H1 (cell line): ENCODE measurements around the gene CCDC137. TPM values are rescaled to one million over a fixed set of nuclear protein-coding genes. Genes with fewer than 3 reads are reported as not detected.

Source experiments
- CTCF ChIA-PET: fragments of 300-600 bp; sonication (Branson Sonifier 250); formaldehyde crosslinking; loops from one replicate; lab custom pipeline; 2021; ENCODE audit not compliant: partially characterized antibody; lab: Charles Lee
- POLR2A ChIA-PET: fragments of 300-600 bp; sonication (Branson Sonifier 250); formaldehyde crosslinking; loops from one replicate; lab custom pipeline; 2021; ENCODE audit warnings: inconsistent platforms; ENCODE audit not compliant: partially characterized antibody; lab: Charles Lee
- DNase-seq, 2 experiments: peaks; one replicate each; pipeline versions ENCODE4 v3.0.0 to v3.0.0-alpha.2; 2010 to 2022; ENCODE audit warnings: low spot score in 2 of 2, low read depth in 1 of 2, mixed read lengths in 1 of 2
- FAIRE-seq: peaks from 2 replicates; lab custom pipeline; 2011; peaks lifted over from hg19 to GRCh38; lab: Jason Lieb, UNC
- H2AFZ ChIP-seq: 2 replicates; pipeline ENCODE4 v1.8.1; 2012; ENCODE audit warnings: low read length, inconsistent platforms
- H2AK5ac ChIP-seq: 2 replicates; pipeline ENCODE4 v1.6.1; 2013; ENCODE audit warnings: low read depth, low read length
- H2BK120ac ChIP-seq: replicated peaks from 2 replicates; pipeline ENCODE3; 2013; ENCODE audit warnings: low read depth, low read length, inconsistent platforms
- H2BK12ac ChIP-seq: 2 replicates; pipeline ENCODE4 v1.6.1; 2013; ENCODE audit warnings: low read depth, low read length
- H2BK15ac ChIP-seq: 2 replicates; pipeline ENCODE4 v1.6.1; 2013; ENCODE audit warnings: low read length
- H2BK20ac ChIP-seq: 2 replicates; pipeline ENCODE4 v1.6.1; 2013; ENCODE audit warnings: low read length
- H2BK5ac ChIP-seq: 2 replicates; pipeline ENCODE4 v1.6.1; 2013; ENCODE audit warnings: low read depth, low read length
- H3K14ac ChIP-seq: 2 replicates; pipeline ENCODE4 v1.6.1; 2013; ENCODE audit warnings: inconsistent platforms; ENCODE audit not compliant: insufficient read length
- H3K18ac ChIP-seq: 2 replicates; pipeline ENCODE4 v1.6.1; 2013; ENCODE audit warnings: low read length; ENCODE audit errors: extremely low read depth
- H3K23ac ChIP-seq: 2 replicates; pipeline ENCODE4 v1.6.1; 2013; ENCODE audit warnings: inconsistent platforms; ENCODE audit not compliant: insufficient read length
- H3K23me2 ChIP-seq: 2 replicates; pipeline ENCODE4 v1.6.1; 2013; ENCODE audit warnings: low read depth, low read length
- H3K27ac ChIP-seq: 2 replicates; pipeline ENCODE4 v1.6.1; 2011; ENCODE audit warnings: low read depth, low read length, inconsistent platforms
- H3K27me3 ChIP-seq, 4 experiments: replicated peaks in 1 of 4; 1 replicate in 1 of 4; 2 replicates in 3 of 4; pipeline versions ENCODE4 v1.6.1 to v1.8.1; 2011 to 2013; ENCODE audit warnings: low read length in 3 of 4, mild to moderate bottlenecking in 3 of 4, inconsistent platforms in 2 of 4, mixed read lengths in 2 of 4, moderate library complexity in 1 of 4; ENCODE audit not compliant: control insufficient read depth in 3 of 4, insufficient read depth in 3 of 4; ENCODE audit errors: extremely low read depth in 1 of 4
- H3K36me3 ChIP-seq, 4 experiments: 2 replicates each; pipeline versions ENCODE4 v1.6.1 to v1.8.1; 2011 to 2013; ENCODE audit warnings: mild to moderate bottlenecking in 4 of 4, low read length in 3 of 4, moderate library complexity in 2 of 4, control low read depth in 1 of 4, inconsistent platforms in 1 of 4; ENCODE audit not compliant: insufficient read depth in 4 of 4, control insufficient read depth in 2 of 4
- H3K4ac ChIP-seq: replicated peaks from 2 replicates; pipeline ENCODE3; 2013; ENCODE audit warnings: low read length, low read depth, mixed read lengths, inconsistent platforms; ENCODE audit not compliant: insufficient read length
- H3K4me1 ChIP-seq, 4 experiments: replicated peaks in 1 of 4; 1 replicate in 1 of 4; 2 replicates in 3 of 4; pipeline versions ENCODE4 v1.6.1 to v1.8.1; 2011 to 2013; ENCODE audit warnings: low read length in 3 of 4, inconsistent platforms in 2 of 4, mixed read lengths in 1 of 4; ENCODE audit not compliant: insufficient read depth in 4 of 4, control insufficient read depth in 3 of 4
- H3K4me2 ChIP-seq, 2 experiments: 2 replicates each; pipeline versions ENCODE4 v1.6.1 to v1.8.1; 2011 to 2013; ENCODE audit warnings: low read depth in 2 of 2, low read length in 2 of 2, control low read depth in 1 of 2, inconsistent platforms in 1 of 2, mild to moderate bottlenecking in 1 of 2; ENCODE audit not compliant: insufficient read depth in 1 of 2
- H3K4me3 ChIP-seq, 4 experiments: fragments of 200-600, 300-600 bp in 1 of 4; sonication (generic), shearing (Covaris generic), sonication (Bioruptor Twin) in 1 of 4; 2 replicates each; pipeline versions ENCODE4 v1.5.1 to v1.8.1; 2011 to 2016; ENCODE audit warnings: low read length in 4 of 4, low read depth in 3 of 4, control low read depth in 2 of 4, inconsistent platforms in 2 of 4, mild to moderate bottlenecking in 2 of 4, mixed read lengths in 1 of 4, moderate library complexity in 1 of 4; ENCODE audit not compliant: insufficient read depth in 2 of 4; ENCODE audit errors: extremely low read depth in 1 of 4
- H3K56ac ChIP-seq: replicated peaks from 2 replicates; pipeline ENCODE3; 2013; ENCODE audit warnings: low read depth, mild to moderate bottlenecking, mixed read lengths, low read length, inconsistent platforms; ENCODE audit not compliant: insufficient read length
- H3K79me1 ChIP-seq: 2 replicates; pipeline ENCODE4 v1.6.1; 2013; ENCODE audit warnings: low read depth, low read length, control low read depth
- H3K79me2 ChIP-seq, 2 experiments: 2 replicates each; pipeline versions ENCODE4 v1.6.1 to v1.8.1; 2012 to 2013; ENCODE audit warnings: low read length in 2 of 2, mild to moderate bottlenecking in 2 of 2, inconsistent platforms in 1 of 2; ENCODE audit not compliant: insufficient read depth in 2 of 2, control insufficient read depth in 1 of 2
- H3K9ac ChIP-seq, 4 experiments: replicated peaks in 1 of 4; 1 replicate in 1 of 4; 2 replicates in 3 of 4; pipeline versions ENCODE4 v1.6.1 to v1.8.1; 2011 to 2013; ENCODE audit warnings: low read depth in 3 of 4, low read length in 3 of 4, control low read depth in 2 of 4, mild to moderate bottlenecking in 2 of 4, moderate library complexity in 2 of 4, inconsistent platforms in 1 of 4; ENCODE audit errors: extremely low read depth in 1 of 4
- H3K9me3 ChIP-seq, 2 experiments: 2 replicates each; pipeline versions ENCODE4 v1.6.1 to v1.8.1; 2012 to 2013; ENCODE audit warnings: mild to moderate bottlenecking in 2 of 2, moderate library complexity in 2 of 2, control low read depth in 1 of 2, inconsistent platforms in 1 of 2, low read depth in 1 of 2, low read length in 1 of 2, mixed read lengths in 1 of 2; ENCODE audit not compliant: insufficient read depth in 2 of 2
- H4K20me1 ChIP-seq, 2 experiments: replicated peaks in 1 of 2; 2 replicates each; pipeline versions ENCODE3 to v1.8.1; 2011 to 2013; ENCODE audit warnings: inconsistent platforms in 2 of 2, low read length in 2 of 2, mild to moderate bottlenecking in 1 of 2; ENCODE audit not compliant: insufficient read depth in 2 of 2, control insufficient read depth in 1 of 2
- H4K5ac ChIP-seq: 2 replicates; pipeline ENCODE4 v1.6.1; 2013; ENCODE audit warnings: low read length, low read depth, mixed read lengths, inconsistent platforms; ENCODE audit not compliant: insufficient read length
- H4K8ac ChIP-seq: 2 replicates; pipeline ENCODE4 v1.8.0; 2013; ENCODE audit warnings: mild to moderate bottlenecking, moderate library complexity, low read length, inconsistent platforms; ENCODE audit not compliant: insufficient read depth; ENCODE audit errors: extremely low read depth
- H4K91ac ChIP-seq: replicated peaks from 2 replicates; pipeline ENCODE3; 2013; ENCODE audit warnings: low read length, mixed read lengths, inconsistent platforms; ENCODE audit not compliant: insufficient read length
- ATF2 ChIP-seq: IDR thresholded peaks from 2 replicates; pipeline ENCODE4 v1.6.1; 2012; ENCODE audit warnings: low read length, inconsistent platforms
- CHD2 ChIP-seq: IDR thresholded peaks from 2 replicates; pipeline ENCODE4 v1.6.1; 2012; ENCODE audit warnings: low read length, improper control_type of control experiment
- E2F6 ChIP-seq: IDR thresholded peaks from 2 replicates; pipeline ENCODE4 v1.6.1; 2012; ENCODE audit warnings: inconsistent platforms
- EGR1 ChIP-seq: IDR thresholded peaks from 2 replicates; pipeline ENCODE4 v1.6.1; 2011; ENCODE audit warnings: low read depth, low read length, borderline replicate concordance
- EP300 ChIP-seq, 2 experiments: IDR thresholded peaks; 1 replicate in 1 of 2; 2 replicates in 1 of 2; pipeline ENCODE4 v1.6.1; 2011 to 2012; ENCODE audit warnings: low read depth in 2 of 2, low read length in 2 of 2, mild to moderate bottlenecking in 2 of 2, borderline replicate concordance in 1 of 2, inconsistent platforms in 1 of 2, moderate library complexity in 1 of 2
- KDM1A ChIP-seq: fragments of 200-600, 300-600 bp; sonication (generic); IDR thresholded peaks from 2 replicates; pipeline ENCODE4 v1.7.1; 2016; ENCODE audit warnings: mild to moderate bottlenecking, low read length, borderline replicate concordance
- KDM5A ChIP-seq: fragments of 200-600 bp; IDR thresholded peaks from 2 replicates; pipeline ENCODE4 v1.7.1; 2012; ENCODE audit warnings: mild to moderate bottlenecking, low read length, inconsistent platforms, mixed read lengths
- NRF1 ChIP-seq: IDR thresholded peaks from 2 replicates; pipeline ENCODE4 v1.6.1; 2011; ENCODE audit warnings: mild to moderate bottlenecking, low read depth, low read length, improper control_type of control experiment
- POLR2AphosphoS5 ChIP-seq: IDR thresholded peaks from 2 replicates; pipeline ENCODE4 v1.6.1; 2011; ENCODE audit warnings: low read depth, low read length
- USF2 ChIP-seq: IDR thresholded peaks from 2 replicates; pipeline ENCODE4 v1.6.1; 2011; ENCODE audit warnings: low read length, improper control_type of control experiment
- WGBS, 2 experiments: shearing (Covaris generic) in 1 of 2; methylation state at CpG; one replicate each; pipeline versions ENCODE4 v1.1.6 to v1.1.7; 2013 to 2015; ENCODE audit warnings: low lambda C conversion rate in 2 of 2, mixed read lengths in 2 of 2, inconsistent platforms in 1 of 2, low coverage in 1 of 2, missing lambda C conversion rate in 1 of 2; ENCODE audit not compliant: insufficient replicate concordance in 2 of 2, insufficient coverage in 1 of 2, insufficient read length in 1 of 2; ENCODE audit errors: extremely low coverage in 1 of 2, missing lambda C conversion rate in 1 of 2; 5-methylcytosine and 5-hydroxymethylcytosine counted together
- polyA plus RNA-seq, 7 experiments: library from polyadenylated mRNA; depleted of rRNA in 3 of 7; stranded (reverse) in 5 of 7; unstranded in 2 of 7; fragments of >200 nt in 5 of 7; fragments of 200-250 nt in 2 of 7; gene quantifications; 1 replicate in 5 of 7; 2 replicates in 1 of 7; 4 replicates in 1 of 7; pipeline versions ENCODE4 v1.2.1 to v1.2.3, GENCODE V29; 2011 to 2013; ENCODE audit warnings: missing spikeins in 2 of 7, mixed read lengths in 2 of 7
- total RNA-seq: library from RNA; stranded (reverse); fragmentation: NEBNext Ultra II Directional; extraction: Animal tissue kit (Norgen Biotek cat#: 25700); gene quantifications from 2 replicates; pipeline ENCODE4 v1.2.1, GENCODE V29; 2021

CCDC137 gene
- total and polyA plus RNA-seq, 2 of the 8 experiments (the other 6 are each of a cell fraction or from before 2014, with no cell fraction given), result 17.6 to 38.6 TPM

GRCh38 chr17:81716674-81716996 is 50.1 kb downstream of the CCDC137 start:
- no peak overlapping the region for H2BK15ac ChIP-seq
- peaks cover 0 to 15% (median 8%) of the 10 kb centered on the region in 4 experiments; a peak in 5 of 7 replicates for H3K4me1 ChIP-seq
- CTCF ChIA-PET, result interaction anchor here (1.6 to 2.5 kb wide), 2 partner anchors 9 to 106 kb away, joined by 4 to 13 read pairs; no protein-coding TSS in a partner anchor
- no peak overlapping the region for H3K27ac ChIP-seq
- no peak overlapping the region for H3K23ac ChIP-seq
- WGBS, 2 experiments, result 94% methylated on average over 8 of the region's 12 CpGs; no CpG with 5 or more reads in 1 of the 2 experiments
- H3K4me2 ChIP-seq, result no peak overlapping the region
- H2AFZ ChIP-seq, result no peak overlapping the region
- H3K79me1 ChIP-seq, result peaks cover 8% of the 10 kb centered on the region; the same call in 1 of the 2 replicates
- peaks cover 0 to 9% (median 0%) of the 10 kb centered on the region in 4 experiments; a peak in 3 of 8 replicates for H3K36me3 ChIP-seq
- H4K8ac ChIP-seq, result no peak overlapping the region
- DNase-seq (no peak), FAIRE-seq (no peak)
- no peak overlapping the region for H3K9ac ChIP-seq
- POLR2A ChIA-PET, result interaction anchor here (1.1 to 25.9 kb wide), 3 partner anchors 8 to 214 kb away, joined by 3 to 436 read pairs (median 348); partner anchors contain the start of genes ARL16, HGS, MRPL12 and SLC25A10
- no peak overlapping the region for H4K91ac ChIP-seq
- H4K5ac ChIP-seq, result no peak overlapping the region
- H3K14ac ChIP-seq, result no peak overlapping the region
- H2BK120ac ChIP-seq, result no peak overlapping the region
- no peak overlapping the region for H3K56ac ChIP-seq
- no peak overlapping the region for H2BK20ac ChIP-seq
- peaks cover 8% of the 10 kb centered on the region; the same call in 1 of the 2 replicates for H3K23me2 ChIP-seq
- H3K79me2 ChIP-seq, result peaks cover 0 to 7% of the 10 kb centered on the region in 2 experiments; a peak in 1 of 4 replicates
- no peak overlapping the region for H3K4ac ChIP-seq
- no peak overlapping the region for H2BK12ac ChIP-seq
- peaks cover 3 to 10% of the 10 kb centered on the region in 2 experiments for H4K20me1 ChIP-seq
- H3K9me3 ChIP-seq, result no peaks in the 10 kb centered on the region
- H3K4me3 ChIP-seq, result no peak overlapping the region
- H2BK5ac ChIP-seq, result no peak overlapping the region
- H3K18ac ChIP-seq, result no peak overlapping the region
- H2AK5ac ChIP-seq, result no peak overlapping the region
- H3K27me3 ChIP-seq, result no peaks in the 10 kb centered on the region
- TF ChIP-seq EGR1 (no peak), CHD2 (no peak), POLR2AphosphoS5 (no peak), E2F6 (no peak), KDM1A (no peak), NRF1 (no peak), ATF2 (no peak), EP300 (IDR thresholded peaks at IDR 0.05; ENCODE audit: borderline replicate concordance in 1 of 2, low read depth in 2 of 2, low read length in 2 of 2) (no peak), USF2 (no peak), KDM5A (no peak)
